Esophagus muscularis mucosa (tissue), 4 donors: ENCODE results near the gene CELF5. TPM values are rescaled to one million over a fixed set of nuclear protein-coding genes. Genes with fewer than 3 reads are reported as not detected.
A peak's percentile ranks its signal among the peaks of the same experiment; 100 is the strongest.

Experiments
- DNase-seq: peaks from one replicate; pipeline ENCODE4 v3.0.0-alpha.2; 2017; ENCODE audit errors: extremely low spot score
- H3K27ac ChIP-seq, 4 donors: fragments of 200-600 bp; sonication (generic); replicated peaks in 1 of 4; 1 replicate in 3 of 4; 2 replicates in 1 of 4; pipeline ENCODE4 v1.5.1; 2016 to 2019; ENCODE audit warnings: mild to moderate bottlenecking in 1 of 4
- H3K27me3 ChIP-seq, 4 donors: fragments of 200-600 bp; sonication (generic); one replicate each; pipeline versions ENCODE4 v1.5.1 to v1.6.0; 2016 to 2019
- H3K36me3 ChIP-seq, 4 donors: fragments of 200-600 bp; sonication (generic); one replicate each; pipeline ENCODE4 v1.5.1; 2016 to 2019
- H3K4me1 ChIP-seq, 4 donors: fragments of 200-600 bp; sonication (generic); one replicate each; pipeline ENCODE4 v1.5.1; 2016 to 2019
- H3K4me3 ChIP-seq, 4 donors: fragments of 200-600 bp; sonication (generic); 1 replicate in 2 of 4; 2 replicates in 2 of 4; pipeline ENCODE4 v1.5.1; 2016 to 2019; ENCODE audit warnings: mild to moderate bottlenecking in 4 of 4, moderate library complexity in 1 of 4
- H3K9me3 ChIP-seq, 4 donors: fragments of 200-600 bp; sonication (generic); 1 replicate in 3 of 4; 2 replicates in 1 of 4; pipeline ENCODE4 v1.5.1; 2016 to 2019
- CTCF ChIP-seq, 3 experiments: fragments of 200-600 bp in 2 of 3; fragments of 450-650 bp in 1 of 3; sonication (generic) in 2 of 3; IDR thresholded peaks; one replicate each; pipeline ENCODE4 v1.5.1; 2017 to 2019; ENCODE audit warnings: antibody characterized with exemption in 3 of 3, mild to moderate bottlenecking in 2 of 3, moderate library complexity in 1 of 3
- EP300 ChIP-seq: sonication (generic); formaldehyde crosslinking; IDR thresholded peaks from one replicate; pipeline ENCODE4 v1.6.1; 2017; ENCODE audit warnings: antibody characterized with exemption
- POLR2A ChIP-seq: fragments of 450-650 bp; IDR thresholded peaks from one replicate; pipeline ENCODE4 v1.6.1; 2017; ENCODE audit warnings: antibody characterized with exemption, moderate library complexity, mild to moderate bottlenecking, low read depth
- POLR2AphosphoS5 ChIP-seq, 2 donors: sonication (generic); formaldehyde crosslinking; IDR thresholded peaks; one replicate each; pipeline ENCODE4 v1.6.1; 2017; ENCODE audit warnings: antibody characterized with exemption in 2 of 2
- whole genome bisulfite sequencing: methylation state at CpG from one replicate; pipeline ENCODE4 v1.1.5; 2018; 5-methylcytosine and 5-hydroxymethylcytosine counted together
- intact Hi-C: fragments of 100-400 bp; cut with DNase I; formaldehyde crosslinking; loops from one replicate; pipeline ENCODE4 v1.15.1; 2023
- total RNA-seq, 4 donors: library from RNA; depleted of rRNA; stranded (reverse); fragments of >200 nt; gene quantifications; one replicate each; pipeline versions ENCODE4 v1.1.0 to v1.2.1, GENCODE V29; 2016

The CELF5 gene
- under 1 TPM in 1 of 4 donors, not detected in 3; 0.17 TPM for total RNA-seq

GRCh38 chr19:3224346-3225168, at the start of gene CELF5:
Gene CELF5, plus strand, starts transcription at chr19:3224661. Its CDS starts 79 bp downstream, at chr19:3224740.
- under 1% methylated on average over 49 of the region's 94 CpGs for WGBS
- Histone ChIP-seq H3K9me3 (no peaks in the 10 kb centered on the region), H3K4me1 (peaks cover 0 to 19% (median 12%) of the 10 kb centered on the region in 4 donors), H3K27ac (no peak within 1 kb of the TSS), H3K36me3 (no peaks in the 10 kb centered on the region), H3K4me3 (peak within 1 kb of the TSS; percentile 33 to 56 (median 36)), H3K27me3 (peaks cover 0 to 89% (median 25%) of the 10 kb centered on the region in 4 donors)
- no peak for DNase-seq
- TF ChIP-seq POLR2A, result no peak
- peak; percentile 55 to 77 (median 76) for TF ChIP-seq CTCF (IDR thresholded peaks at IDR 0.05)
- no peak for TF ChIP-seq EP300
- TF ChIP-seq POLR2AphosphoS5 (IDR thresholded peaks at IDR 0.05), result no peak
- intact Hi-C loops, result no loop called here

GRCh38 chr19:3175781-3176714, 48.4 kb upstream of the CELF5 start:
- H3K27ac ChIP-seq, result no peak overlapping the region
- WGBS, result 76% methylated on average over 14 of the region's 17 CpGs
- no peaks in the 10 kb centered on the region for H3K36me3 ChIP-seq
- no peak for DNase-seq
- intact Hi-C loops, result no loop called here
- no peaks in the 10 kb centered on the region for H3K9me3 ChIP-seq
- peaks cover 0 to 16% (median 0%) of the 10 kb centered on the region in 4 donors for H3K27me3 ChIP-seq
- TF ChIP-seq POLR2A, result no peak
- no peak for TF ChIP-seq EP300
- TF ChIP-seq POLR2AphosphoS5 (IDR thresholded peaks at IDR 0.05), result no peak
- TF ChIP-seq CTCF (IDR thresholded peaks at IDR 0.05), result no peak
- peaks cover 0 to 7% (median 2%) of the 10 kb centered on the region in 4 donors for H3K4me1 ChIP-seq
- H3K4me3 ChIP-seq, result no peak overlapping the region

- DNase-seq, result no peak
- Histone ChIP-seq H3K27ac (no peak overlapping the region), H3K9me3 (no peaks in the 10 kb centered on the region), H3K4me3 (no peak overlapping the region), H3K4me1 (peaks cover 0 to 7% (median 2%) of the 10 kb centered on the region in 4 donors), H3K36me3 (no peaks in the 10 kb centered on the region), H3K27me3 (peaks cover 0 to 8% (median 0%) of the 10 kb centered on the region in 4 donors)
- TF ChIP-seq POLR2AphosphoS5 (IDR thresholded peaks at IDR 0.05) (no peak), POLR2A (no peak), EP300 (no peak), CTCF (IDR thresholded peaks at IDR 0.05) (no peak)
- intact Hi-C loops, result no loop called here
- WGBS, result 66% methylated on average over 7 of the region's 11 CpGs
Observed at GRCh38 chr19:3176715-3177501, 47.6 kb upstream of the CELF5 start.

DNA sequence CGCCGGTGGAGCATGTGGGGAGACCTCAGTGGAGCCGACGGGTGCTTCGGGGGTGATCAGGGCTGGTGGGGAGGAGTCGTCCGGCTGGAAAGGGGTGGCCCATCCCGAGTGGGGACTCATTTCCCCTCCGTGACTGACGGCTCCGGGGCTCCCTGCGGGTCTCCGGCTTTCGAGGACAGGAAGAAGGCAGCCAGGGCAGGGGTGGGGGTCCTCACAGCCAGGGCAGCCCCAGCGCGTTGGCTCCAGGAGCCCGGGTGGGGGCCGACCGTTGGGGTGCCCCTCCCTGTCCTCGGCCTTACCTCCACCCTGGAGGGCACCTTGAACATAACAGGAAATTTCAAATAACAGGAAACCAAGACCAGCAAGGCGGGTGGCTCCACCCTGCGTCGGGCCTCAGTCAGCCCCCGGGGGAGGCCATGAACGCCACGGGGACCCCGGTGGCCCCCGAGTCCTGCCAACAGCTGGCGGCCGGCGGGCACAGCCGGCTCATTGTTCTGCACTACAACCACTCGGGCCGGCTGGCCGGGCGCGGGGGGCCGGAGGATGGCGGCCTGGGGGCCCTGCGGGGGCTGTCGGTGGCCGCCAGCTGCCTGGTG, 46.0 kb upstream of the CELF5 start, which contains the start of gene S1PR4:
TSS of gene S1PR4 (plus strand) at position 393 of the 596 bp plus-strand sequence. CDS start at position 417, 24 bp downstream.
- Histone ChIP-seq H3K9me3 (no peaks in the 10 kb centered on the region), H3K36me3 (no peaks in the 10 kb centered on the region), H3K4me3 (peak within 1 kb of the TSS; percentile 23 to 51 (median 28)), H3K4me1 (peaks cover 0 to 7% (median 2%) of the 10 kb centered on the region in 4 donors), H3K27me3 (no peaks in the 10 kb centered on the region), H3K27ac (peak within 1 kb of the TSS in 3 of 4 donors; percentile 32 to 35 (median 34))
- DNase-seq, result no peak
- no peak for TF ChIP-seq EP300
- TF ChIP-seq POLR2A, result no peak
- no peak for TF ChIP-seq POLR2AphosphoS5 (IDR thresholded peaks at IDR 0.05)
- no peak for TF ChIP-seq CTCF (IDR thresholded peaks at IDR 0.05)
- intact Hi-C loops, result no loop called here
- WGBS, result 75% methylated on average over 12 of the region's 42 CpGs
